Measurements from ENCODE around the gene OSM. TPM values are rescaled to one million over a fixed set of nuclear protein-coding genes. Genes with fewer than 3 reads are reported as not detected.
"Not testable (repeated sequence)": the region's sequence is repeated elsewhere in the genome, so short reads cannot be mapped to it uniquely, and the experiment has no call there.

OSM gene
- total RNA-seq, 1 experiment from 2014 or later: not detected

DNA sequence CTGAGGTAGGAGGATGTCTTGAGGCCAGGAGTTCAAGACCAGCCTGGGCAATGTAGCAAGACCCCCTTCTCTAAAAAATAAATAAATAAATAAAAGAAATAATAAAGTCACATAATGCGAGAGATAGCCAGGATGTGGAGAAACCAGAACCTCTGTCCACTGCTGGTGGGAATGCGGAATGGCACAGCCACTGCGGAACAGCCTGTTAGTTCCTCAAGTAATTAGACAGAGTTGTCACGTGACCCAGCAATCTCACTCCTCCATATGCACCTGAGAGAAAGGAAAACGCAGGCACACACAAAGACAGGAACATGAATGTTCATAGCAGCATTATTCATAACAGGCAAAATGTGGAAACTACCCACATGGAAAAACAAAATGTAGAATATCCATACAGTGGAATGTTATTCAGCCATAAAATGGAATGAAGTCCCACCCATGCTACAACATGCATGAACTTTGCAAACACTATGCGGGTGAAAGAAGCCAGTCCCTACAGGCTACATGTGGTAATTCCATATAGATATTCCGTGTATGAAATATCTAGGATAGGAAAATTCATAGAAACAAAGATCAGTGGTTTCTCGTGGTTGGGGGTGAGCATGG, 47.5 kb downstream of the OSM start:
- CTCF ChIA-PET: interaction anchor here (0.6 kb wide), 1 partner anchor 13 kb away, joined by 3 read pairs; no protein-coding TSS in a partner anchor
- peaks cover 51% of the 10 kb centered on the region for H3K4me1 Mint-ChIP-seq (ENCODE audit: low read depth, unreplicated experiment)

GRCh38 chr22:30217698-30218560, 48.7 kb downstream of the OSM start:
- peaks cover 55% of the 10 kb centered on the region for H3K4me1 Mint-ChIP-seq (ENCODE audit: low read depth, unreplicated experiment)
- BruUV-seq (replicated peaks): no TSS peak
- DNase-seq: no peak
- peaks cover 6% of the 10 kb centered on the region for H3K36me3 Mint-ChIP-seq (ENCODE audit: insufficient read depth, unreplicated experiment)
- no peak overlapping the region for H3K27ac Mint-ChIP-seq (ENCODE audit: unreplicated experiment)
- TF ChIP-seq CTCF (IDR thresholded peaks at IDR 0.05; ENCODE audit: unreplicated experiment): no peak
- no peaks in the 10 kb centered on the region for H3K9me3 Mint-ChIP-seq (ENCODE audit: low read depth, unreplicated experiment)
- CTCF ChIA-PET: interaction anchor here (0.6 kb wide), 1 partner anchor 14 kb away, joined by 3 read pairs; no protein-coding TSS in a partner anchor
- no peaks in the 10 kb centered on the region for H3K27me3 Mint-ChIP-seq (ENCODE audit: unreplicated experiment)
- intact Hi-C loops (cut with micrococcal nuclease; ENCODE audit: unreplicated experiment): no loop called here
- H3K4me3 Mint-ChIP-seq (ENCODE audit: low read depth, unreplicated experiment): no peak overlapping the region

More for the DNA sequence above, 47.5 kb downstream of the OSM start:
- H3K27me3 Mint-ChIP-seq (ENCODE audit: unreplicated experiment): no peaks in the 10 kb centered on the region
- intact Hi-C loops (cut with micrococcal nuclease; ENCODE audit: unreplicated experiment): no loop called here
- peaks cover 2% of the 10 kb centered on the region for H3K36me3 Mint-ChIP-seq (ENCODE audit: insufficient read depth, unreplicated experiment)
- DNase-seq: no peak
- BruUV-seq (replicated peaks): no TSS peak
- H3K9me3 Mint-ChIP-seq (ENCODE audit: low read depth, unreplicated experiment): no peaks in the 10 kb centered on the region
- no peak overlapping the region for H3K4me3 Mint-ChIP-seq (ENCODE audit: low read depth, unreplicated experiment)
- H3K27ac Mint-ChIP-seq (ENCODE audit: unreplicated experiment): peak overlapping the region; percentile 1
- no peak for TF ChIP-seq CTCF (IDR thresholded peaks at IDR 0.05; ENCODE audit: unreplicated experiment)

GRCh38 chr22:30216710-30217109, 49.9 kb downstream of the OSM start:
- Mint-ChIP-seq H3K9me3 (ENCODE audit: low read depth, unreplicated experiment) (no peaks in the 10 kb centered on the region), H3K27me3 (ENCODE audit: unreplicated experiment) (no peaks in the 10 kb centered on the region), H3K36me3 (ENCODE audit: insufficient read depth, unreplicated experiment) (peaks cover 16% of the 10 kb centered on the region), H3K4me3 (ENCODE audit: low read depth, unreplicated experiment) (no peak overlapping the region), H3K27ac (ENCODE audit: unreplicated experiment) (no peak overlapping the region), H3K4me1 (ENCODE audit: low read depth, unreplicated experiment) (peaks cover 64% of the 10 kb centered on the region)
- BruUV-seq (replicated peaks): no TSS peak
- CTCF ChIA-PET: no interaction called here
- intact Hi-C loops (cut with micrococcal nuclease; ENCODE audit: unreplicated experiment): no loop called here
- DNase-seq: no peak
- no peak for TF ChIP-seq CTCF (IDR thresholded peaks at IDR 0.05; ENCODE audit: unreplicated experiment)

DNA sequence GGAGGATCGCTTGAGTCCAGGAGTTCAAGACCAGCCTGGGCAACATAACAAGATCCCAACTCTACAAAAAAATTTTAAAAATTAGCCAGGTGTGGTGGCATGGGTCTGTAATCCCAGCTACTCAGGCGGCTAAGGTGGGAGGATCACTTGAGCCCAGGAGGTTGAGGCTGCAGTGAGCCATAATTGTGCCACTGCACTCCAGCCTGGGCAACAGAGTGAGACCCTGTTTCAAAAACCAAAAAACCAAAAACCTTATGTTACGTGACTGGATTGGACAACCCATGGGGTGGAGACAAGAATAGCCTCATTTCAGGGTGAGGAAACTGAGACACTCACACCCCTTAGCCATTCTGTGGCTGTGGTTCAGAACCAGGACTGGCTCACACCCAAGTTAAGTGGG, 50.4 kb downstream of the OSM start:
- intact Hi-C loops (cut with micrococcal nuclease; ENCODE audit: unreplicated experiment); DNase-seq; H3K27me3 Mint-ChIP-seq (ENCODE audit: unreplicated experiment); H3K4me3 Mint-ChIP-seq (ENCODE audit: low read depth, unreplicated experiment); BruUV-seq (replicated peaks); H3K9me3 Mint-ChIP-seq (ENCODE audit: low read depth, unreplicated experiment): not testable (repeated sequence)
- H3K4me1 Mint-ChIP-seq (ENCODE audit: low read depth, unreplicated experiment): peaks cover 65% of the 10 kb centered on the region
- CTCF ChIA-PET: interaction anchor here (0.6 kb wide), 1 partner anchor 21 kb away, joined by 4 read pairs; no protein-coding TSS in a partner anchor
- H3K27ac Mint-ChIP-seq (ENCODE audit: unreplicated experiment): peak overlapping the region; percentile 83
- peaks cover 16% of the 10 kb centered on the region for H3K36me3 Mint-ChIP-seq (ENCODE audit: insufficient read depth, unreplicated experiment)
